T-helper 9 cell (primary cell): ENCODE results near the gene HMGXB3.
A peak's percentile ranks its signal among the peaks of the same experiment; 100 is the strongest.

Source experiments
- DNase-seq: peaks from one replicate; pipeline ENCODE4 v3.0.0-alpha.2; 2020
- total RNA-seq, 2 donors: gene quantifications; one replicate each; lab custom pipeline; 2026; lab: John Stamatoyannopoulos, UW

HMGXB3 gene, protein sequence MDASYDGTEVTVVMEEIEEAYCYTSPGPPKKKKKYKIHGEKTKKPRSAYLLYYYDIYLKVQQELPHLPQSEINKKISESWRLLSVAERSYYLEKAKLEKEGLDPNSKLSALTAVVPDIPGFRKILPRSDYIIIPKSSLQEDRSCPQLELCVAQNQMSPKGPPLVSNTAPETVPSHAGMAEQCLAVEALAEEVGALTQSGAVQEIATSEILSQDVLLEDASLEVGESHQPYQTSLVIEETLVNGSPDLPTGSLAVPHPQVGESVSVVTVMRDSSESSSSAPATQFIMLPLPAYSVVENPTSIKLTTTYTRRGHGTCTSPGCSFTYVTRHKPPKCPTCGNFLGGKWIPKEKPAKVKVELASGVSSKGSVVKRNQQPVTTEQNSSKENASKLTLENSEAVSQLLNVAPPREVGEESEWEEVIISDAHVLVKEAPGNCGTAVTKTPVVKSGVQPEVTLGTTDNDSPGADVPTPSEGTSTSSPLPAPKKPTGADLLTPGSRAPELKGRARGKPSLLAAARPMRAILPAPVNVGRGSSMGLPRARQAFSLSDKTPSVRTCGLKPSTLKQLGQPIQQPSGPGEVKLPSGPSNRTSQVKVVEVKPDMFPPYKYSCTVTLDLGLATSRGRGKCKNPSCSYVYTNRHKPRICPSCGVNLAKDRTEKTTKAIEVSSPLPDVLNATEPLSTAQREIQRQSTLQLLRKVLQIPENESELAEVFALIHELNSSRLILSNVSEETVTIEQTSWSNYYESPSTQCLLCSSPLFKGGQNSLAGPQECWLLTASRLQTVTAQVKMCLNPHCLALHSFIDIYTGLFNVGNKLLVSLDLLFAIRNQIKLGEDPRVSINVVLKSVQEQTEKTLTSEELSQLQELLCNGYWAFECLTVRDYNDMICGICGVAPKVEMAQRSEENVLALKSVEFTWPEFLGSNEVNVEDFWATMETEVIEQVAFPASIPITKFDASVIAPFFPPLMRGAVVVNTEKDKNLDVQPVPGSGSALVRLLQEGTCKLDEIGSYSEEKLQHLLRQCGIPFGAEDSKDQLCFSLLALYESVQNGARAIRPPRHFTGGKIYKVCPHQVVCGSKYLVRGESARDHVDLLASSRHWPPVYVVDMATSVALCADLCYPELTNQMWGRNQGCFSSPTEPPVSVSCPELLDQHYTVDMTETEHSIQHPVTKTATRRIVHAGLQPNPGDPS (N-terminal part only)
- total RNA-seq = 67.8 to 88.5 reads per million in 2 donors

DNA sequence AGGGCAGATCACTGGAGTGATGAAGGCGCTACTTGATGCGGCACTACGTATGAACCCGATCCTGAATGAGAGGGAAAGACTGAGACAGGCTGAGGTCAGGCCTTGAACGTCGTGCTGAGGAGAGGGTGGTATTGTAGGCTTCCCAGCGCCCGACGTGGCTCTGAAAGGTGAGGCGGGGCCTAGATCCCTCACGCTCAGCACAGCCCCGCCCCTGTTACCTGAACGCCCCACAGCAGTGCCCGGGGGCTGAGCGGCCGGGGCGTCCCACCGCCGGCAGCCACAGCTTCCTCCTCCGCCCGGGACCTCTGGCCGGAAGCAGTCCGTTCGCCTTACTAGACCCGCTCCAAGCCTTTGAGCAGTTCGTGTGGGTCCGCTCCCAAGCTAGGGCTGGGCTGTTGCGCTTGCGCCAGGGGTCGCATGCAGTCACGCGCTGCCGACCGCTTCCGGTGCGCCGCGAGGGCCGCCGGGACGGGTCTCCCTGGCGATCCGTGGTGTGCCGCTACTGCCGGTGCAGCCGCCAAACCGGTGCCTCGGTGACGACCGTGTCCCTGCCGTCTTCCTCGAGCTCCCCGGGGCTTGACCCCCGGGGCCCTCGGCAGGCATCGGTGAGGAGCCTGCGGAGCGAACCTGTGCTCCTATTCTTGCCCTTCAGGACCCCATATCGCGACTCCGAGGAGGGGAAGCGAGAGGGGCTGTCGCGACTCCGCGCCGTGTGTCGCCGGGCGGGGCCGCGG, at the start of gene HMGXB3, which contains the start of gene TIGD6:
HMGXB3 (plus strand) TSS at position 484 of the 734 bp plus-strand sequence. CDS start 4,114 bp downstream, outside the sequence.
TIGD6 (minus strand) TSS at position 399 of the 734 bp plus-strand sequence. CDS start 4,306 bp downstream, outside the sequence.
- peak; percentile 64 for DNase-seq

DNA sequence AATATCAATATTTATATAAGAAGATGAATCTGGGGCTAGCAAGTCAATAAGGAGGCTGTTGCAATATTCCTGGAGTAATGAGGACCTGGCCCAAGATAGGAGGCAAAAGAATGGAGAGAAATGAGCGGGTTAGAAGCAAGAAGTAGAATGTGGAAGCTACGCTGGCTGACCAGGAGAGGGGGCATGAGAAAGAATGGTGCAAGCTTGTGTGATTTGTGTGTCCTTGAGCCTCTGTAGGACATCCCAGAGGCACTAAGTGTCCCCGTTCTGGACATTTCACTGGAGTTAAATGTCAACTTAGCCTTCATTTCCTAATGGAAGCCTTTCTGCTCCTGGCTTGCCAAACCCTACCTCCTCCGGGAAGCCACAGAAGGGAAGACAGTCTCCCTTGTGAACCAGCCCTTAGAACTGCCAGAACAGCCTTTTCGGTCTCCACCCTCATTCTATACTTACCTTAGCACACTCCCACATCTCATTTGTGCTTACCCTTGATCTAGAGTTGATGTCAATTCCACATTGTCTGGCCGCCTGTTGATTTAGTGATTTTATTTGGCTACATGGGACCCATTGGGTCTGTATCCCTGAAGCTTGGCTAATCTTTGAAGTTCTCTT, 49.3 kb upstream of the HMGXB3 start:
- DNase-seq = no peak

DNA sequence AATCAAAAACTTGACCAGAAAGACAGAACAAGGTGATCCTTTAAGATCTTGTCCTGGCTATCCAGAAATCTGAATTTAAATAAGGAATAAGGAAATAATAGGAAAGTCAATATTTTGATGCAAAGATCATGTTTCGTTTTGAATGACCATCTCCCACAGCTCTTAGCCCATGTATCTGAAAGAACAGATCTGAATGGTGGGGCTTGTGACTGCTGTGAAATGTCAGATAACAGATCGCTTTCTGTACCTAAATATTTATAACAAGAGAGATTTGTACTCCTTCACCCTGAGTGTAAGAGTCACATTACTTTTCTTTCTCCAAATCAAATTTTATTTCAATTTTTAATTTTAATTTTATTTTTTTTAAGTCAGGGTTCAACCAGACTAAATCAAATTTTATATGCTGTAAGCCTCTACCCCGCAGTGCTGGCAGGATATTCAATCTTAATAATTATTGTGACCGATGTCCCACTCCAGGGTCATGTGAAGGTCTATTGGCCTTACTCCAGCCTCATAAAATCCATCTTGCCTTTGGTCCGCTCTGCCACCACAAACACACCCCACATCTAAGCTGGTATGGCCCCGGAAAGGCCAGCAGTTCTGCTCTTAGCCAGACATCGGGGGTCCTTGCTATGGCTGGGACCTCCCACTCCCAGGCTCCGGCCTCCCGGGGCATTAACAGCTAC, 47.0 kb upstream of the HMGXB3 start:
- no peak for DNase-seq

DNA sequence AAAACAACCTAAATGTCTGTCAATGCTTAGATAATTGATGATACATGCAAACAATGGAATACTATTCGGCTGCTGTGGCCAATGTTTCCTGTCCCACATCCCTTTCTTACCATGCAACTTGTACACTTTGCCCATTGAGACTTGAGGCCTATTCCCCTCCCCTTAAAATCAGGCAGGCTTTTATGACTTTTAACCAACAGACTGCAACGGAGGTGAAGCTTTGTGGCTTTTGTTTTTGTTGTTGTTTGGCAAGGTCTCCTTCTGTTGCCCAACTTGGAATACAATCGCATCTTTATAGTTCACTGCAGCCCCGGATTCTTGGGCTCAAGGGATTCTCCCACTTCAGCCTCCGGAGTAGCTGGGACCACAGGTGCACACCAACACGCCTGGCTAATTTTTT, 45.7 kb upstream of the HMGXB3 start:
- no peak for DNase-seq

DNA sequence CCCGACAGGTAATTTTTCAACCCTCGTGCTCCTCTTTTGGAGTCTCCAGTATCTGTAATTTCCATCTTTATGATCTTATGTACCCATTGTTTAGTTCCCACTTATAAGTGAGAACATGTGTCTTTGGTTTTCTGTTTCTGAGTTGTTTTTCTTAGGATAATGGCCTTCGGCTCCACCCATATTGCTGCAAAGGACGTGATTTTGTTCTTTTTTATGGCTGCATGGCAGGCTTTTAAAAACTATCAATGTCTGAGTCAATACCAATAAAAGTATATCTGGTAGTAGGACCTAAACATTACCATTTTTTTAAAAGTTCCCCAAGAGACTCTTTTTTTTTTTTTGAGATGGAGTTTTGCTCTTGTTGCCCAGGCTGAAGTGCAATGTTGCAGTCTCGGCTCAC, 43.9 kb upstream of the HMGXB3 start:
- DNase-seq = no peak

DNA sequence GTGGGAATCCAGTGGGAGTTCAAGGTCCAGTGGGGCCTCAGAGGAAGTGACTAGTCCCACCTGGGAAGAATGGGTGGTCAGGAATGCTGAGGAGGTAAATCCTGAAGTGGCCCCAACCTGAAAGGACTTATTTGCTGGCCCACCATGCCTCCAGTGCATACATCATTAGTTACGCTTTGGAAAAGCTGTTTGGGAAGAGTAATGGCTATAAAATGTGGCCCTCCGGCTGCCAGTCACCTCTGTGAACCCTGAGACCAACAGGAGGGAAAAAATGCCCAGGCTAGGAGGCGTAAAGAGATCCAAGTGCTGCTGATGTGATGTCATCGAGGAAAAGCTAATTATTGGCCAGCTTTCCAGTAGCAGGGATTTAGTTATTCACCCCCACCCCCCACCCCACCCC, 42.7 kb upstream of the HMGXB3 start:
- DNase-seq = no peak

DNA sequence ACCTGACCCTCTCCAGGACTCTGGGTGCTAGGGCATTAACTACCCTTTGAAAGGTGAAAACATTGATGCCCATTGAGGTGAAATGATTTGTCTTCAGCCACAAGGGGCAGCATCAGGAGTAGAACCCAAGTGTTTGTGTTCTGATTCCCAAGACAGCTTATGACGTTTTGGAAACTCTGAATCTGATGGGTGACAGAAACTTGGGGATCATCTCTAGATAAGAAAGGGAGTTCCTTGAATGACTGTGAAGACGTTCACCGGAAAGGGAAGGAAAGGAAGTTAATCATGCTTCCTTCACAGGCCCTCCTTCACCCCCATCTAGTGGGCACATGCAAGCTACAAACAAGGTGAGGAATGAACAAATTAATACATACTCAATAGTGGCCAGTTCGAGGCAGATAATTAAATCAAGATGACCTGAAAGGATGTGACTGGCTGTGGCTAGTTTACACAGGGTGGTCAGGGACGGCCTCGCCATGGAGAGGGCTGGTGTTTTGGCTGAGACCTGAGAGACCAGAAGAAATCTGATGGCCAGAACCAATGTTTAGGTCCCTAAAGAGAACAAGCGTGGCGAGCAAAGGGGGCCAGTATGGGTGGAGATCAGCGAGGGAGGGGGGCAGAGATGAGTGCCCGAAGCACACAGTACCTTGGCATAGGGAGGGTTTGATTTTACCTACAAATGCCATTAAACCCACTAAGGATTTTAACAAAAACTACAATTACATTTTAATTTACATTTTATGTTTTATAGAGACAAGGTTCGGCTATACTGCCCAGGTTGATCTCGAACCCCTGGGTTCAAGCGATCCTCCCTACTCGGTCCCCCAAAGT, 40.9 kb upstream of the HMGXB3 start:
- peak; percentile 0 for DNase-seq

DNA sequence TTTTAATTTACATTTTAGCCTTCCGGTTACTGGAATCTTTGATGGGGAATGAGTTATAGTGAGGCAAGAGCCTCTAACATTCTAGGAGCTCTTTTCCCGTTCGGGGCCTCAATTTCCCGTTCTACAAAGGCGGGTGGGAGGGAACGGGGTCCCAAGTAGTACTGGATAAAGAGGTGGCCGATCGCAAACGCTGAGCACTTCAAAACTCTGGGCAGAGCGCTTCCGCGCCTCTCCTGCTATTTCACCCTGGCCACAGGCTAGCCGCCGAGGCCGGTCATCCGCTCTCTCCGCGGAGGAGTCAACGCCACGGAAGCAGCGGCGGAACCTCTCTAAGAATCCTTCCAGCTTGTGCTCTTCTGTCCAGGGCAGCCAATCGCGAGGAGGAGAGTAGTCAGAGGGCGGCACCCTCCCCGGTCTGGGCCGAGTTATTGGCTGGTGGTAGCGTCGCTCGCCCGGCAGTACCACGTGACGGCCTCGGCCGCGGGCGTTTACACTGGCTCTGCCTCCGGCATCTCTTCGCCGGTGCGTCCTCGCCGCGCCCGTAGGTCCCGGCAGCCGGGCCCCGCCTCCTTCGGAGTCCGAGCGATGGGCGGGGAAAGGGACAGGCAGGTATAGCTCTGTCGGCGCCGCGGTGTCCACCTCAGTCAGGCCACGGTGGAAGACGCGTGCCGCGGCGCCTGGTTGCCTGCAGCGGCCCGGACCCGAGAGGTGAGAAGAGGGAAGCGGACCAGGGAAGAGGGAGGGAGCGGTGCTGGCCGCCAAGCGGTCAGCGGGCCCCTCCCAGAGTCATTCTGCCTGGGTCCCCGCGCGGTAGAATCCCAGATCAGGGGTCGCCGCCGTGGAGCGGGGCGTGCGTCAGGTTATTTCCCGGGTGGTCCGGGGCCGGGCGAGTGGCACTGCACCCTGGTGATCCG, 40.0 kb upstream of the HMGXB3 start, which contains the start of gene SLC26A2:
SLC26A2 (plus strand) TSS at position 487 of the 914 bp plus-strand sequence. CDS start 16,895 bp downstream, outside the sequence.
- peak; percentile 89 for DNase-seq

DNA sequence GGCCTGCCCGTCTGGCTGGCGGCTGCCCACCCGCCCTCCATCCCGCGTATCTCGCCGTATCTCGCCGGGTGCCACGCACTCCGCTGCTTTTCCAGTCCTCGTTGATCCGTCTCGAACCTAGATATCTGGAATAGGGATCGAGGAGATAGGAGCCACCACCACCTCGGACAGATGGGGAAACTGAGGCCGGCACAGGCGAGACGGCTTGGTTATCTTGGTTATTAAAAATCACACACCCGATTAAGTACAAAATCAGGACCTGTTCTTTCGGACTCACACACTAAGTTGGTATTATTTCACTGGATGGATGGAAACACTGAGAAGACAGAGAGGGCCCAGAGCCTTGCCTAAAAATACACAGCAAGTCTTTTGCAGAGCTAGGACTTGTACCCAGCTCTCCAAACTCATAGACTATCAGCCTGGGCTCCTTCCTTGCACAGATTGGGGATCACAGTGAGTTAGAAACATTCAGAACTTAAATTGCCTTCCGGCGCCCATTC, 39.3 kb upstream of the HMGXB3 start:
- DNase-seq = no peak

DNA sequence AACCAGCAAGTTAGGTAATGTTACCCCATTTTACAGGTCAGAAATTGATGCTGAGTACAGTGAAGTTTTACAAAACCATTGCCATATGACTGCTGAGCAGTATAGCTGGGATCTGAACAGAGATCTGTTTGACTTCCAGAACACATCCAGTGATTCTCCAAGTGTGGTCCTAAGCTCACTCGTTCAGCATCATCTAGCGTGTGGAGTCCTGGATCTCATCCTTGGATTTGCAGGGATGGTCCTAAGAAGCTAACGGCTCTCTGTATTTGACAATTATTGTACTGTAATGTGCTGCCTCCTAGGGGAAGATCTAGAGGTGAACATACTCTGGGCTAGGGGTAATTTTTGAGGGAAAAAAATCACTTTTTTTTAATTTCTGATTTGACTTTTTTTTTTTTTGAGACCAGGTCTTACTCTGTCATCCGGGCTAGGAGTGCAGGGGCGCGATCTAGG, 38.6 kb upstream of the HMGXB3 start:
- no peak for DNase-seq

DNA sequence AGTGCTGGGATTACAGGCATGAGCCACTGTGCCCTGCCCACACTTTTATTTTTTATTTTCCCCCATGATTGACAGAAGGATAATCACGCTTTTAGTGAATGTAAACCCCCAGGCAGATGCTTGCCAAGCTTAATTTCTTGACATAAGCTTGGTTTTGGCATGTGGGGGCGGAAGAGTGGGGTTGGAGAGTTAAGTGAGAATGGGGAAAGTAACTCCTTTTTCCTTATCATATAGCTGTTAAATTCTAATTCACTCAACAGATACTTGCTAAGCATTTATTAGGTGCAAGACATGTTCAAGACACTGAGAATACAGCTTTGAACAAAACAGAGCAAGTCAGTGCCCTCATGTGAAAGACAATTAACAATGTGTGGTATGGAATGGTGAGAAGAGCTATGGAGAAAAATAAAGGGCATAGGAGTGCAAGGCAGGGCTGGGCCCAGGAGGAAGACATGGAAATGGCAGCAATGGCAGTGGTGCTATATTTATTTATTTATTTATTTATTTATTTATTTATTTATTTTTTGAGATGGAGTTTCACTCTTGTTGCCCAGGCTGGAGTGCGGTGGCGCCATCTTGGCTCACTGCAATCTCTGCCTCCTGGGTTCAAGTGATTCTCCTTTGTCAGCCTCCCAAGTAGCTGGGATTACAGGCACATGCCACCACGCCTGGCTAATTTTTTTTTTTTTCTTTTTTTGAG, 37.8 kb upstream of the HMGXB3 start:
- no peak for DNase-seq

DNA sequence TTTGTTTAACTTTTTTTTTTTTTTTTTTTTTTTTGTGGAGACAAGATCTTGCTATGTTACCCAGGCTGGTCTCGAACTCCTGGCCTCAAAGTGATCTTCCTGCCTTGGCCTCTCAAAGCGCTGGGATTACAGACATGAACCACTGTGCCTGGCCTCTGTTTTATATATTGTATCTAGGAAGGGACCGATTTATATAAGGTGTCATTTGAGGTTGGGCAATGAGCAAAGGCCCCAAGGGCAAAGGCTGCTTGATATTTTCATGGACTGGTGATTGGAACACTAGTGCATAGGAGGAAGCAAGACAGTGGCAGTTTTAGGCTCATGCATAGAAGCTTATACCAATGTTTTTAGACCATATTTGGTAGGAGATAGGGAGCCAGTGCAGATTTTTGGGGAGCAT, 36.8 kb upstream of the HMGXB3 start:
- DNase-seq = no peak

DNA sequence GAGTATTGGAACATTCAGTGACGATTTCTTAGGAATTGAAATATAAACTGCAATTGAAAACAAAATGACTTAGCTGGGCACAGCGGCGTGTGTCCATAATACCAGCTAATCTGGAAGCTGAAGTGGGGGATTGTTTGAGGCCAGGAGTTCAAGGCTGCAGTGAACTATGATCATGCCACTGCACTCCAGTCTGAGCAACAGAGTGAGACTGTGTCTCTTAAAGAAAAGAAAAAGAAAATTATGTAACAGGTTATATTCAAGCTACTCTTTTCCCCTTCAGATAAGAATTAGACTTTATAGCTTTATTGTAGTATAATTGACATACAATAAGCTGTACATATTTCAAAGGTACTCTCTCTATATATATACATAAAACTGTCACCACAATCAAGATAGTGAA, 33.6 kb upstream of the HMGXB3 start:
- DNase-seq = no peak

DNA sequence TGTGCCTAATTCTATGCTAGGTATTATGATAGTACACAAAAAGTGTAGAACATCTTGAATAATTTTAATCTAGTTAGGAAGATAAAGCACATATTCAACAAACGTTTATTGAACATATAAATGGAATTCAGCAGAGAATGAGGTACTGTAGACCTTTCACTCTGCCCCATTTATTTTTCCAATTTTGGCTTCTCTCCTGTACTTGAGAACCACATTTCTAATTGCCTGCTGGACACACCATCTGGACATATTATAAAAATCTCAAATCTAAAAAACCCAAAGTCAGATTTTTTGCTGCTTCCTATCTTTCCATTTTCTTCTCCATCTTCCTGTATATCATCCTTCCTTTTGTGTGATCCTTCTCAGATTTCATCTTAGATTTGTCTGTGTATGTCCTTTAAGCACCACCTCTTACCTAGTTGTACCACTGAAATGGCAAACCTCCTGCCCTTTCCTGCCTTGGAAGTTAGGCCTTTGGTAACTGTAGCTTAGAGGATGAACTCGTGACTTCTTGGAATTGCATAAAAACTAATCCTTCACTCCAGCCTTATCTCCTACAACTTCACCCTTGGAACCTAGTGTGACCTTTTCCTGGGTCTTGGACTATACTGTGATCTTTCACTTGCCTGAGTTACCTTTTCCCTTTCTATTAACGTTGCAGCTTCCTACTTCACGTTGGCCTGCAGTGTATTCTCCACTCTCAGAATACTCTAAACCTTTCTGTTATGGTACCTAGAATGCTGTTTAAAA, 31.2 kb upstream of the HMGXB3 start:
- DNase-seq = no peak

DNA sequence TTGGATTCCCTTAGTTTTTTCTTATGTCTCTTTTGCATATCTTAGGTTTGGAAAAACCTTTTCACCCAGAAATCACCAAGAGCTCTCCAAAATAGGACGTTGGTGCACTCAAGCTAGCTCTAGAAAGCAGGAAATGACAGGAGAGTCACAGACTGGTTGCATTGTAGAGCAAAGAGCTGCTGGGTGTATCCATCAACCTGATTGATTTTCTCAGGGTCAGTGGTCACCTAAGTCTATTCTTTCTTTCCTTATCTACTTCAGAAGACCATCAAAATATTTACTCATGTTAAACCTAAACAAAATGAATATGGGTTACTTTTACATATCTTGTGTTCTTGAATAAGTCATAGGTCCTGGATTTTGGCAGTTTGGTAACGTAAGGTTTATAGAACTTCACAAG, 25.1 kb upstream of the HMGXB3 start:
- no peak for DNase-seq

DNA sequence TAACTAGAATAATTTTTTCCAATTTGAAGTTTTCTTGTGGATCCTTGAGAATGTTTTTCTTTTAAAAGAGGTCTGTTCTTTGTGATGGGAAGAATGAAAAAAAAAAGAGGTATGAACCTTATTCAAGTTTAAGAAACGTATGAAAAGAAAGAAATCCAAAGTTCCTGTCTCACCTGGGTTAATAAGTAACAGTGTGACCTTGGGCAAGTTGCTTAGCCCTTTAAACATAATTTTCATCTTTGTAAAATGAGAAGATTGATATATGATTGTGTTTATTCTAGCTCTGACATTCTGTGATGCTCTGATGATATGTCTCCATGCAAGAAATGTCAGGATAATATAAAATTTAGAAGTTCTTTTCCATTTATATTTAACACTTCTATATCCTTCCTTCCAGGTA, 20.6 kb upstream of the HMGXB3 start:
- no peak for DNase-seq

DNA sequence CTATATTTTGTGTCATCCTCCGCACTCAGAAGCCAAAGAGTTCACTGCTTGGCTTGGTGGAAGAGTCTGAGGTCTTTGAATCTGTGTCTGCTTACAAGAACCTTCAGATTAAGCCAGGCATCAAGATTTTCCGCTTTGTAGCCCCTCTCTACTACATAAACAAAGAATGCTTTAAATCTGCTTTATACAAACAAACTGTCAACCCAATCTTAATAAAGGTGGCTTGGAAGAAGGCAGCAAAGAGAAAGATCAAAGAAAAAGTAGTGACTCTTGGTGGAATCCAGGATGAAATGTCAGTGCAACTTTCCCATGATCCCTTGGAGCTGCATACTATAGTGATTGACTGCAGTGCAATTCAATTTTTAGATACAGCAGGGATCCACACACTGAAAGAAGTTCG, 19.3 kb upstream of the HMGXB3 start:
- DNase-seq = no peak
